NCI-H748 (cell line): Measurements from ENCODE around the gene APOL6.
A peak's percentile ranks its signal among the peaks of the same experiment; 100 is the strongest.
"Not testable (repeated sequence)": the region's sequence is repeated elsewhere in the genome, so short reads cannot be mapped to it uniquely, and the experiment has no call there.

ENCODE experiments used
- DNase-seq: peaks from one replicate; lab custom pipeline; 2025; ENCODE audit not compliant: unreplicated experiment; lab: John Stamatoyannopoulos, UW

APOL6 gene

GRCh38 chr22:35617137-35617755 is 31.0 kb upstream of the APOL6 start, which contains the start of gene MB:
TSS of gene MB (minus strand) at chr22:35617329. CDS start at chr22:35617257, 72 bp downstream.
- no peak for DNase-seq

GRCh38 chr22:35618427-35619223 is 29.6 kb upstream of the APOL6 start:
- DNase-seq: no peak

DNA sequence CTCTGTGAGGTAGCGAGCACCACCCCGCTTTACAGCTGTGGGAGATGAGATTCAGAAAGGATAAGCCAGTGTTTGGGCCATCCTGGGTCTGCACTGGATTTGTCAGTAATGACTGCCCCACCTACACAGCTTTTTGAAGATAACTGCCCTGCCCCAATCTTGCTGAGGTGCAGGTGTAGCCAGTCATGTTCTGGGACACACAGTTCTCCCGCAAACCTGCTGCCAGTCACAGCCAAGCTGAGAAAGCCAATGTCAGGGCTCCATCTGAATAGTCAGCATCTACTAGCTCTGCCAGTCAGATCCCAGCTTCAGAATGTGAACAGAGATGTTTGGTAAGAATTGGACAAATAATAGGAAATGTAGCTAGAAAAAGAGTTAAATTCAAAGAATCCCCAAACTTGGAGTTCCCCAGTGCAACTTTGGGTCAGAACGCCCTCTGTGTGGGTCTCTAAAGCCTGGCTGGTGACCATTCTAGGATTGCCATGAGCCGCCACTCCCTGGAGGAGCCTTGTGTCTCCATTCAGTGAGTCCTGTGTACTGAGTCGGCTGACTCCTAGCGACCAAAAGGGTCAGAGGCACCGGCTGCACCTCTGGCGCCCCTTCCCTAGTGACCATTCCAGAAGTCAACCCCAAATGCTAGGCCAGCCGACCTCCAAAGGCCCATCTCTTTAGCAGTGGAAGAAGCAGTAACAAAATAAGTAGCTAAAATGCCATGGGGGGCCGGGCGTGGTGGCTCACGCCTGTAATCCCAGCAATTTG is 28.7 kb upstream of the APOL6 start:
- DNase-seq: no peak

GRCh38 chr22:35620624-35621251 is 27.5 kb upstream of the APOL6 start:
- peak; percentile 74 for DNase-seq

DNA sequence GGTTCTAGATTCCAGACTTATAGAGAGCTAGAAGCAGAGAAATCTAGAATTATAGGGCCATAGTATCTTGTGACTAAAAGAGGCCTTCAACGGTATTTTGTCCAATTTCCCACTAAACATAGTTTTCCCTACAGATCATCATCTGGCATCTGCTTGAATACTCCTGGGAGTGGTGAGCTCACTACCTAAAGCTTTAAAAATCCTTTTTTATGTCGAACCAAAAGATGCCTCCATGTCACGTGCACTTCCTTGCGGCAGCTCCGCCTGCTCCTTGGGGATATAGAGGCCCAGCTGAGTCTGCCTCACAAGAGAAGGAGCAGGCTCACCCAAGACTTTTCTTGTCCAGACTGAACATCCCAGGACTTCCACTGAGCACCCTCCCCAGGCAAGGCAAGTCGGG is 26.8 kb upstream of the APOL6 start:
- no peak for DNase-seq

DNA sequence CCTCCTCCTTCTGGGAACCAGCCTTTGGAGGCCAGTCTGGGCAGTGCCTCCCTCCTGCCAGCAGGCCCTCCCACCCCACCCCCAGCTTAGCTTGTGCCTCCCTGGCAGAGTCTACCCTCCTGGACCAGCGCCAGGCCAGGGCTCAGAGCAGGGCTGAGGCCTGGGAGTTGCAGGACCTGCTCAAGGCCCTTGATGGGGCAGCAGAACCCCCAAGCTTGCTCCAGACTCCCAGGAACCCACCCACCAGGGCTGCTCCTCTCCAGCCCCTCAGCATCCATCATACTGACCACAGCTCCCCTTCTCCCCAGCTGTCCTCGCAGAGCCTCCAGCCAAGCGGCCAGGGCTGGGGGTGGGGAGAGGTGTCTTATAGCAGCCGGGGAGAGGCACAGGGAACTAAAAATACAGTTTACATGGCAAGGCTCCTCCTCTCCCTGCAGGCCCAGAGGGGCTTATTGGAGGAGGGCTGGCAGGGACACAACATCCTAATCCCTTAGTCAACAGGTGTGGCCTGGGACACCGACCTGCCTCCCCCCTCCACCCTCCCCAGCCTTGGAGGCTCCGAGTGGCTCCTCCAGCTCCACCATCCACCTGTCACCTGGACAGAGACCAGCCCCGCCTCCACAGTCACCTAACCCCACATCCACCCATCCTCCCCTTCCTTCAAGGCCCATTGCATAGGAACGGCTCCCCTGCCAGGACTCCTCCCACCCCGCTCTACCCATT is 25.9 kb upstream of the APOL6 start:
- no peak for DNase-seq

DNA sequence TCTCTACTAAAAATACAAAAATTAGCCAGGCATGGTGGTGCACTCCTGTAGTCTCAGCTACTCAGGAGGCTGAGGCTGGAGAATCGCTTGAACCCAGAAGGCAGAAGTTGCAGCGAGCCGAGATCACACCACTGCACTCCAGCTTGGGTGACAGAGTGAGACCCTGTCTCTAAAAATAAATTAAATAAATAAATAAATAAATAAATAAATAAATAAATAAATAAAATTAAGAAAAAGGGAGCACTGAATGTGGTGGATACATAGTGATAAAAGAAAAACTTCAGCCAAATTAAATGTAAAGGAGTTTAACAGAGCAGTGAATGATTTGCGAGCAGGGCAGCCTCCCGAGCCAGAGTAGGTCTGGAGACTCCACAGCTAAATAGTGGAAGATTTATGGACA is 24.4 kb upstream of the APOL6 start:
- not testable (repeated sequence) for DNase-seq

DNA sequence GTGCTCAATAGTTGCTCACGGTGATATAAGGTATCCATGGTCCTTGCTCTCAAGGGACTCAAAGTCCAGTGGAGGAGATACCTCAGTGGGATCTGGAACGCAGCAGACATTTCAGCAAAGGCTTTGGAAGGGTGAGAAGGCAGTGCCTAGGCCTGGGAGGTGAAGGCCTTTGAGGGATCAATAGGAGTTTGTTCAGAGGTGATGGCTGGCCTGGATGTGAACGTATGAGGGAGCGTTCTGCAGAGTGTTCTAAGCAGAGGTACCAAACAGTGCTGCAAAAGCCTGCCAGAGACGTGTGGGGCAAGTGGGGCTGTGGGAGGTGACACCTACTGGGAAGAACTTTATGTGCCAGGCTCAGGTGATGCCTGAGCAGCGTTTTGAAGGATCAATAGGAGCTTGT is 23.7 kb upstream of the APOL6 start:
- DNase-seq: no peak

GRCh38 chr22:35625763-35626432 is 22.3 kb upstream of the APOL6 start:
- DNase-seq: no peak

- DNase-seq: peak; percentile 69
These were observed 20.8 kb upstream of the APOL6 start for GRCh38 chr22:35627267-35628041.

GRCh38 chr22:35628732-35629131 is 19.5 kb upstream of the APOL6 start:
- DNase-seq: no peak

GRCh38 chr22:35629406-35630216 is 18.6 kb upstream of the APOL6 start:
- no peak for DNase-seq

DNA sequence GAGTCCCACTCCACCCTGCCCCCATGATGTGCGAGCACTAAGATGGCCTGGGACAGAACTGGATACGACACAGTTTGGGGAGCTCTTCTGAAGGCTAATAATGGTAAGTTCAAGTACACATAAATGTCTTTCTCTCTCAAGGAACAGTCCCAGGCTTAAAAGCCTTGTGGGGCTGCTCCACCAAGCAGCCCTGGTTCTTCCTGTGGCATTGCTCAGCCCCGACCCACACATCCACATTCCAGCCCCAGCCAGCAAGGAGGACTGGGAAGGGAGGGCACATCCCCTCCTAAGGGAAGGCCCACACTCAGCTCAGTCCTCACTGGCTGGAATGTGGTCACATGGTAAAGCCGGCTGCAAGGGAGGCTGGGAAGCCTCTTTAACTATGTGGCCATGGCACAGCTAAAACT is 17.9 kb upstream of the APOL6 start:
- DNase-seq: no peak

- DNase-seq: no peak
These were observed 17.4 kb upstream of the APOL6 start for GRCh38 chr22:35630891-35631290.

DNA sequence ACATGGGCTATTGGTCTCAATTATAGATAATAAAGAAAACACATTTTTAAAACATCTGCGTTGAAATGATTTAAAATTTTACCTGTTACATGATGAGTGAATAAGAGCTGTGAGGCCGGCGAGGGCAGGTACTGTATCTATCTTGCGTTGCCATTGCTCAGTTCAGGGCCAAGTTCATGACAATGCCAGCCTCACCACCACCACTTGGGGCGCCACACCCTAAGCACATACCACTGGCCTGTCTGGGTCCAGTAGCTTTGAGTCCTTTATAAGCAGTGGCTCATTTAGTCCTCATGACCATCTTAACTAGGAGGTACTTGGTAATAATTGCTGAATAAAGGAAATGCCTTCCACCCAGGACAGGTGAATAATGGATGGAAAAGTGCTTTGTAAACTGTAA is 16.6 kb upstream of the APOL6 start:
- peak; percentile 57 for DNase-seq

- no peak for DNase-seq
These were observed 15.3 kb upstream of the APOL6 start for GRCh38 chr22:35632935-35633334.

- DNase-seq: no peak
These were observed 14.7 kb upstream of the APOL6 start for GRCh38 chr22:35633520-35633919.

GRCh38 chr22:35634015-35634414 is 14.2 kb upstream of the APOL6 start:
- DNase-seq: peak; percentile 8
